CD14-positive monocyte (primary cell): ENCODE measurements around the gene ETV3L. TPM values are rescaled to one million over a fixed set of nuclear protein-coding genes. Genes with fewer than 3 reads are reported as not detected.

Experiments used
- DNase-seq, 3 donors: peaks; one replicate each; pipeline ENCODE4 v3.0.0-alpha.2; 2011 to 2022
- H2AFZ ChIP-seq: 2 replicates; pipeline ENCODE4 v1.6.0; 2012; ENCODE audit warnings: mild to moderate bottlenecking, low read depth, low read length, inconsistent platforms; ENCODE audit not compliant: insufficient read depth, poor library complexity, severe bottlenecking
- H3K27ac ChIP-seq, 2 donors: 1 replicate in 1 of 2; 2 replicates in 1 of 2; pipeline ENCODE4 v1.5.1; 2012 to 2013; ENCODE audit warnings: low read length in 2 of 2, control low read depth in 1 of 2, inconsistent platforms in 1 of 2, low read depth in 1 of 2, mild to moderate bottlenecking in 1 of 2
- H3K27me3 ChIP-seq, 2 donors: one replicate each; pipeline versions ENCODE4 v1.6.0 to v1.6.1; 2011 to 2013; ENCODE audit warnings: low read length in 2 of 2; ENCODE audit not compliant: control insufficient read depth in 2 of 2, insufficient read depth in 2 of 2
- H3K36me3 ChIP-seq, 2 donors: replicated peaks in 1 of 2; 1 replicate in 1 of 2; 2 replicates in 1 of 2; pipeline versions ENCODE4 v1.5.1 to v1.6.1; 2012 to 2013; ENCODE audit warnings: low read length in 2 of 2, control low read depth in 1 of 2, inconsistent platforms in 1 of 2, mild to moderate bottlenecking in 1 of 2; ENCODE audit not compliant: insufficient read depth in 2 of 2, control insufficient read depth in 1 of 2
- H3K4me1 ChIP-seq, 2 donors: 1 replicate in 1 of 2; 2 replicates in 1 of 2; pipeline versions ENCODE4 v1.5.1 to v1.6.1; 2012 to 2013; ENCODE audit warnings: low read length in 2 of 2, control low read depth in 1 of 2, inconsistent platforms in 1 of 2, mild to moderate bottlenecking in 1 of 2, moderate library complexity in 1 of 2; ENCODE audit not compliant: insufficient read depth in 2 of 2, control insufficient read depth in 1 of 2
- H3K4me2 ChIP-seq: replicated peaks from 2 replicates; pipeline ENCODE3; 2012; ENCODE audit warnings: low read length, moderate library complexity, mild to moderate bottlenecking; ENCODE audit not compliant: poor library complexity, severe bottlenecking; ENCODE audit errors: extremely low read depth
- H3K4me3 ChIP-seq, 3 experiments: fragments of 200-600 bp in 1 of 3; sonication (generic) in 1 of 3; replicated peaks in 1 of 3; 1 replicate in 2 of 3; 2 replicates in 1 of 3; pipeline ENCODE4 v1.5.1; 2011 to 2013; ENCODE audit warnings: low read length in 3 of 3, mild to moderate bottlenecking in 3 of 3, control low read depth in 2 of 3, low read depth in 2 of 3, inconsistent platforms in 1 of 3, moderate library complexity in 1 of 3
- H3K79me2 ChIP-seq: 2 replicates; pipeline ENCODE4 v1.6.0; 2012; ENCODE audit warnings: mild to moderate bottlenecking, control low read depth, inconsistent platforms, low read length, moderate library complexity; ENCODE audit not compliant: insufficient read depth
- H3K9ac ChIP-seq: 2 replicates; pipeline ENCODE4 v1.6.0; 2017; ENCODE audit warnings: low read length, mild to moderate bottlenecking; ENCODE audit not compliant: insufficient read depth, poor library complexity, severe bottlenecking
- H3K9me3 ChIP-seq, 2 donors: replicated peaks in 1 of 2; 1 replicate in 1 of 2; 2 replicates in 1 of 2; pipeline versions ENCODE4 v1.5.1 to v1.6.1; 2012 to 2013; ENCODE audit warnings: low read length in 2 of 2, control low read depth in 1 of 2; ENCODE audit not compliant: control insufficient read depth in 1 of 2, insufficient read depth in 1 of 2
- H4K20me1 ChIP-seq: 2 replicates; pipeline ENCODE4 v1.6.0; 2012; ENCODE audit warnings: mild to moderate bottlenecking, low read length, control low read depth, moderate library complexity; ENCODE audit not compliant: insufficient read depth
- H3K27ac Mint-ChIP-seq, 7 donors: one replicate each; pipeline ENCODE4 v1.8.0; 2020; ENCODE audit warnings: mild to moderate bottlenecking in 7 of 7, mixed read lengths in 7 of 7, moderate library complexity in 6 of 7, inconsistent platforms in 2 of 7
- H3K27me3 Mint-ChIP-seq, 3 donors: one replicate each; pipeline ENCODE4 v1.8.0; 2021 to 2022; ENCODE audit warnings: low read depth in 3 of 3, mild to moderate bottlenecking in 3 of 3, mixed read lengths in 3 of 3, moderate library complexity in 3 of 3, inconsistent platforms in 1 of 3
- H3K36me3 Mint-ChIP-seq, 2 donors: one replicate each; pipeline ENCODE4 v1.8.0; 2020; ENCODE audit warnings: mixed read lengths in 2 of 2, inconsistent platforms in 1 of 2, mild to moderate bottlenecking in 1 of 2
- H3K4me1 Mint-ChIP-seq: one replicate; pipeline ENCODE4 v1.8.0; 2020; ENCODE audit warnings: mild to moderate bottlenecking, mixed read lengths
- H3K4me3 Mint-ChIP-seq, 2 donors: one replicate each; pipeline ENCODE4 v1.8.0; 2020; ENCODE audit warnings: mild to moderate bottlenecking in 2 of 2, mixed read lengths in 2 of 2, moderate library complexity in 1 of 2
- H3K9me3 Mint-ChIP-seq, 7 donors: one replicate each; pipeline ENCODE4 v1.8.0; 2020 to 2022; ENCODE audit warnings: mixed read lengths in 7 of 7, mild to moderate bottlenecking in 6 of 7, moderate library complexity in 6 of 7, inconsistent platforms in 2 of 7
- CTCF ChIP-seq: fragments of 200-600 bp; IDR thresholded peaks from one replicate; pipeline ENCODE4 v1.8.0; 2022; ENCODE audit warnings: antibody characterized with exemption, mild to moderate bottlenecking
- WGBS: methylation state at CpG from one replicate; pipeline ENCODE4 v1.1.5; 2013; ENCODE audit warnings: missing lambda C conversion rate; ENCODE audit not compliant: insufficient coverage; 5-methylcytosine and 5-hydroxymethylcytosine counted together
- intact Hi-C, 2 donors: fragments of 100-400 bp; cut with micrococcal nuclease; formaldehyde crosslinking; loops; one replicate each; pipeline versions ENCODE4 v1.15.0 to v1.15.1; 2023
- polyA plus RNA-seq, 3 donors: library from polyadenylated mRNA; depleted of rRNA in 1 of 3; unstranded in 2 of 3; stranded (reverse) in 1 of 3; fragments of 300-500 nt in 2 of 3; fragments of >200 nt in 1 of 3; fragmentation: Illumina TruSeq in 2 of 3; gene quantifications; 1 replicate in 2 of 3; 2 replicates in 1 of 3; pipeline ENCODE4 v1.2.3, GENCODE V29; 2012 to 2021

Gene ETV3L
- polyA plus RNA-seq, 3 donors, result 0.26 to 0.41 TPM; not detected in 1

- no peaks in the 10 kb centered on the region for H3K36me3 Mint-ChIP-seq
- no peak overlapping the region for H3K4me3 Mint-ChIP-seq
- Histone ChIP-seq H3K4me1 (peaks cover 19% of the 10 kb centered on the region in 2 donors), H3K79me2 (no peaks in the 10 kb centered on the region), H3K4me3 (no peak overlapping the region), H3K9ac (no peak overlapping the region), H3K4me2 (no peak overlapping the region), H3K9me3 (no peaks in the 10 kb centered on the region), H4K20me1 (no peaks in the 10 kb centered on the region), H3K36me3 (no peaks in the 10 kb centered on the region), H2AFZ (no peak overlapping the region), H3K27me3 (no peaks in the 10 kb centered on the region), H3K27ac (no peak overlapping the region)
- peak overlapping the region in 2 of 7 donors; percentile 50 to 76 for H3K27ac Mint-ChIP-seq
- DNase-seq, result peak; percentile 38 to 90 (median 83)
- TF ChIP-seq CTCF, result no peak
- 14% methylated on average over 1 of the region's 5 CpGs for WGBS
- peaks cover 11% of the 10 kb centered on the region for H3K4me1 Mint-ChIP-seq
- peaks cover 0 to 2% (median 0%) of the 10 kb centered on the region in 7 donors for H3K9me3 Mint-ChIP-seq
- peaks cover 0 to 10% (median 5%) of the 10 kb centered on the region in 3 donors for H3K27me3 Mint-ChIP-seq
- intact Hi-C loops, result no loop called here
Observed at GRCh38 chr1:157085421-157085820, 14.2 kb downstream of the ETV3L start.

GRCh38 chr1:157084720-157085119 lies 14.9 kb downstream of the ETV3L start:
- TF ChIP-seq CTCF, result no peak
- Histone ChIP-seq H3K36me3 (no peaks in the 10 kb centered on the region), H3K4me2 (no peak overlapping the region), H3K4me3 (no peak overlapping the region), H3K9me3 (no peaks in the 10 kb centered on the region), H3K79me2 (no peaks in the 10 kb centered on the region), H3K9ac (no peak overlapping the region), H2AFZ (no peak overlapping the region), H4K20me1 (no peaks in the 10 kb centered on the region), H3K27me3 (no peaks in the 10 kb centered on the region), H3K27ac (no peak overlapping the region), H3K4me1 (peaks cover 19% of the 10 kb centered on the region in 2 donors)
- peaks cover 0 to 8% (median 3%) of the 10 kb centered on the region in 3 donors for H3K27me3 Mint-ChIP-seq
- H3K36me3 Mint-ChIP-seq, result no peaks in the 10 kb centered on the region
- 93% methylated on average over 5 of the region's 5 CpGs for WGBS
- peaks cover 0 to 2% (median 0%) of the 10 kb centered on the region in 7 donors for H3K9me3 Mint-ChIP-seq
- intact Hi-C loops, result no loop called here
- H3K27ac Mint-ChIP-seq, result no peak overlapping the region
- DNase-seq, result no peak
- H3K4me1 Mint-ChIP-seq, result peaks cover 11% of the 10 kb centered on the region
- no peak overlapping the region for H3K4me3 Mint-ChIP-seq
